ENCODE data around the gene FUBP3.

DNA sequence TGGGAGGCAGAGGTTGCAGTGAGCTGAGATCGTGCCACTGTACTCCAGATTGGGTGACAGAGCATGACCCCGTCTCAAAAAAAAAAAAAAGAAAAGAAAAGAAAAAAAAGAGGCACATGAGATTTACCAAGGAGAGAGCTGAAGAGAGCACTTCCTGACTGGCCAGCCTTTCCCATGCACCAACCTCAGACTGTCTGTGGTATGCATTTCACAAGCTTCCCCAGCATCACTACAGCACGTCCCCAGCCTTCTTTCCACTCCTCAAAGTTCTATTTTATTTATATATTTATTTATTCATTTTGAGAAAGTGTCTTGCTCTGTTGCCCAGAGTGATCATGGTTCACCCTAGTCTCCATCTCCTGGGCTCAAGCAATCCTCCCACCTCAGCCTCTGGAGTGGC lies 13.6 kb upstream of the FUBP3 start:
- TF ChIP-seq, protein P1, sequence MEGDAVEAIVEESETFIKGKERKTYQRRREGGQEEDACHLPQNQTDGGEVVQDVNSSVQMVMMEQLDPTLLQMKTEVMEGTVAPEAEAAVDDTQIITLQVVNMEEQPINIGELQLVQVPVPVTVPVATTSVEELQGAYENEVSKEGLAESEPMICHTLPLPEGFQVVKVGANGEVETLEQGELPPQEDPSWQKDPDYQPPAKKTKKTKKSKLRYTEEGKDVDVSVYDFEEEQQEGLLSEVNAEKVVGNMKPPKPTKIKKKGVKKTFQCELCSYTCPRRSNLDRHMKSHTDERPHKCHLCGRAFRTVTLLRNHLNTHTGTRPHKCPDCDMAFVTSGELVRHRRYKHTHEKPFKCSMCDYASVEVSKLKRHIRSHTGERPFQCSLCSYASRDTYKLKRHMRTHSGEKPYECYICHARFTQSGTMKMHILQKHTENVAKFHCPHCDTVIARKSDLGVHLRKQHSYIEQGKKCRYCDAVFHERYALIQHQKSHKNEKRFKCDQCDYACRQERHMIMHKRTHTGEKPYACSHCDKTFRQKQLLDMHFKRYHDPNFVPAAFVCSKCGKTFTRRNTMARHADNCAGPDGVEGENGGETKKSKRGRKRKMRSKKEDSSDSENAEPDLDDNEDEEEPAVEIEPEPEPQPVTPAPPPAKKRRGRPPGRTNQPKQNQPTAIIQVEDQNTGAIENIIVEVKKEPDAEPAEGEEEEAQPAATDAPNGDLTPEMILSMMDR (IDR thresholded peaks at IDR 0.05) = no peak
- no peak for TF ChIP-seq POLR2A (IDR thresholded peaks at IDR 0.05)

Data from gastroesophageal sphincter (tissue), 3 donors.